Measurements from ENCODE around the gene THADA. TPM values are rescaled to one million over a fixed set of nuclear protein-coding genes. Genes with fewer than 3 reads are reported as not detected.

The THADA gene
- total RNA-seq, 1 experiment from 2014 or later, result 22.0 TPM

- DNase-seq (ENCODE audit: low read depth), result no peak
Observed at GRCh38 chr2:43415592-43415991, 180.2 kb downstream of the THADA start.

DNA sequence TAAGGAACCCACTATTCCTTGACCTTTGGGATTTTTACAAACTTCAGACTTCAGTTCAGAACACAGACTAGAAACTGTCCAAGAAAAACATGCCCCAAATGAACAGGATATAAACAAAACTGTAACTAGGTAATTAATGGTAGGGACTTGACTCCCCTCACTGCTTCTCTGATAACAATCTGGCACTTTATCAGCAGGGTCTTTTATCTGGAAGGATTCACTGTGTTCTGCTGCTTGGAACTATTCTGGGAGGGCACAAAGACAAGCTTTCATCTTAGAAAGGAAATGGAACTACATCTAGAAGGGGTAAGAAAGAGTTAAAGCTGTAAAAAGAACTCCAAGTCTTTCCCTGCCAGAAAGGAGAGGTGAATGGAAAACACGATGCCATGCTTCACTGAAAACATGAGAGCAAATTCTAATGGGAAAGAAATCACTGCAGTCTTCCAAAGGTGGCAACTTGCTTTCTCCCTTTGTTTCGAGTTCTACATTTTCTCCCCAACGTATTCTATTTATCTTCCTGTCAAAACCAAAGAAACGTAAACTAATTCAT lies 181.2 kb downstream of the THADA start:
- DNase-seq (ENCODE audit: low read depth), result no peak

- DNase-seq (ENCODE audit: low read depth), result no peak
Observed at GRCh38 chr2:43414033-43414432, 181.8 kb downstream of the THADA start.

DNA sequence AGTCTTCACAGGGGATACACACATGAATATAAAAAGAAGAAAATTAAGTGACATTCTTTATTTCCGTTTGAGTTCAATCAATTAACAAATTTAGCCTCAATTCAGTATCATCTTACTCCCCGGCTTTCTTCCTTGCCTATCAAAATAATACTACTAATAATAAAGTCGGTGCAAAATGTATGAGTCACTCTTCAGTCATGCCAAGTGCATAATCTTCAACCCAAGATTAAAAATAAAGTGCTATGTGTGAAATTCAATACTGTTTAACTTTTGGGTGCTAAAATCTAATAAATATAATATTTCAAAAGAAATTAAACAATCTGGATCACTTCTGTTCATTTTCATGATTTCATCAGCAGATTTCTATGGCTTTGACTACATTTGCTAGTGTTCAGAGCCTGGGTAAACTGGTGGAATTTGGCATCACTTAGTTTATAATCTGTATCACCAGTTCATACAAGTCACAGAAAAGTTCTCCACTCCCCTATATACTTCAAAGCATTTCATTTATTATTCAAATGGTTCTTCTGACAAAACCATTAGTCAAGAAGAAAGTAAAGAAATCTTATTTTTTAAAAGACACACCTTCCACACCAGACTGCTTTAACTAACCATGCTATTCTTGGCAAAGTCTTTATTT lies 183.6 kb downstream of the THADA start:
- no peak for DNase-seq (ENCODE audit: low read depth)

- no peak for DNase-seq (ENCODE audit: low read depth)
Observed at GRCh38 chr2:43410055-43410604, 185.7 kb downstream of the THADA start.

GRCh38 chr2:43408407-43409160 lies 187.3 kb downstream of the THADA start:
- no peak for DNase-seq (ENCODE audit: low read depth)

DNA sequence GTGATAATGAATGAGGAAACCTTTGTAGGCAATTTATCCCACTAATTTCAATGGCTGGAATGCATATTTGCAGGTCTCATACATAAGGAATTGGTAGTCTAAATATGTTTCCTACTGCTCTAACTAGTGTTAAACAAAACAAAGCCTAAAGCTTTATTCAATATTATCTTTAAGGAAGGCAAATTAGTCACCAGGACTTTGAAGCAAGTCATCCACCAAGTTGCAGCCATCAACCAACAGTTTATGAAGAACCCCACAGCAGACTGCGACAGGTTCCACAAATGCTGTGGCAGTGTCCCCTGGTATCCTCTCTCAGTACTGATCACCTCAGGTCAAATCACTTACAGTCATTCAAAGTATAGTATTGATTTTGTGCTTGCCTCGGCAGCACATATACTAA lies 187.9 kb downstream of the THADA start:
- no peak for DNase-seq (ENCODE audit: low read depth)

GRCh38 chr2:43406651-43407279 lies 189.1 kb downstream of the THADA start:
- peak; percentile 52 for DNase-seq (ENCODE audit: low read depth)

GRCh38 chr2:43405829-43406228 lies 190.0 kb downstream of the THADA start:
- DNase-seq (ENCODE audit: low read depth), result peak; percentile 50

DNA sequence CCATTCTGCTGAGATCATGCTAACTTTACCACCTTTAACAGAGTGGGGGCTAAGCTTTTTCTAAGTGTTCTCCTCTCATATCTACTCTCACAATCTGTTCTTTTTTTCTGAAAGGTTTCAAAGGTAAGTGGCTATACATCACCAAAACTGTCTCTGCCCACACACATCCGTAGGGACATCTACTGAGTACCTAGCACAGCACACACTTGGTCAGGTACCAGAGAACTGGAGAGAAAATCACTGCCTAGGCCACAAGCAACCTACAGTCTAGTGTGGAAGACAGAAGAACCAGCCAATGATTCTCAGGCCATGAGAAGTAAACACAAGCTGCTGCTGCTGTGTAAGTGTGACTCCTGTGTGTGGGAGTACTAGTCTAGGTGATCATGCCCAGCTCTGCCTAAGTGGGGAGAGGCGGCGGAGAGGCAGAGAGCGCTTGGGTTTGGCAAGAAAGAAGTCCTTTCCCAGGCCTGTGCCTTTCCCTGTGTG lies 193.3 kb downstream of the THADA start:
- DNase-seq (ENCODE audit: low read depth), result no peak

GRCh38 chr2:43402002-43402401 lies 193.8 kb downstream of the THADA start:
- DNase-seq (ENCODE audit: low read depth), result no peak

- no peak for DNase-seq (ENCODE audit: low read depth)
Observed at GRCh38 chr2:43400508-43400907, 195.3 kb downstream of the THADA start.

DNA sequence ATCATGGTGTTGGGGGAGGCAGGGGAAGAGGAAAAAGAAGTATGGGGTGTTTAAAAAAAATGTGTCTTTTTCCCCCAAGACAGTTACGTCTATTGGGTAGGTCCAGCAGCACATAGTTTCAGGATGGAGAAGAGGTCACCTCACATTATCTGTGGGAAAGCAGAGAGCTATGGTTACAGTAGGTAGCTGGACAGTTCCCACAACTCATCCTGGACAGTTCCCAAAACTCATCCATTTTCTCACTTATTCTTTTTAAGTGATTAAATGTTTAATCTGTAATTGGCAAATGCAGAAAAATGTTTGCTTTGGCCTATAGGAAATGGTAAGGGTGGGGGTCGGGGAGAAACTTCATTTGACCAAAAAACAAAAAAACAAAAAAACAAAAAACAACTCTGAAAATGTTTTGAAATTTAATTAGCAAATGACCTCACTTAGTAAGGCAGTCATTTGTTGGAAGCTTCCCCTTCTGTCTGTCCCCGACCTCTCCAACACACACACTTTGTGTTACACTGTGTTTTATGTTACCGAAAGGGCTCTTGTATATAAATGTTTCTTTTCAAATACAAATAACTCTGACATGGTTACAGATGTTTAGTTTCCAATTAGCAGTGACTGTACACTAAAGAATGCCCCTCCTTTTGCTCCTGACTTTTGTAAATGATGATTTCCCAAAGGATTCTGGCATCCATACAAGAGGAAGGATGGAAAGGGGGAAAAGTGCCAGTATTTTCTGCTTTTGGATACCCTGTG lies 196.1 kb downstream of the THADA start:
- DNase-seq (ENCODE audit: low read depth), result peak; percentile 79

DNA sequence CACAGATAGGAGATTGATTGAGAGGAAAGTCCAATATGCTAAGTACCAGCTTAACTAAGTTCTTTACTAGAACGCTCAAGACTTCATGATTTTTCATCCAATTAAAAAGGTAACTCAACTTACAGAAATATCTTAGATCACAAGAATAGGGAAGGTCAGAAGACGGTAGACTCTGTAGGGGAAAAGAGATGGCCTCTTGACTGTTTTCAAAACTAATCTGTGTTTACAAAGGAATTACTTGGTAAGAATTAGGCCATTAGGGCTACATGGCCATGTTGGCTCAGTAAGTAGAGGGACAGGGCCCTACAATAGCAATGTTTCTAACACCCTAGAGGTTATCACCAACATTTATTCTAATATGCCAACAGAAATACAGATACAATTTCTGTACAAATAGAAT lies 196.7 kb downstream of the THADA start:
- no peak for DNase-seq (ENCODE audit: low read depth)

GRCh38 chr2:43397821-43398220 lies 198.0 kb downstream of the THADA start:
- no peak for DNase-seq (ENCODE audit: low read depth)

- no peak for DNase-seq (ENCODE audit: low read depth)
Observed at GRCh38 chr2:43397411-43397810, 198.4 kb downstream of the THADA start.

DNA sequence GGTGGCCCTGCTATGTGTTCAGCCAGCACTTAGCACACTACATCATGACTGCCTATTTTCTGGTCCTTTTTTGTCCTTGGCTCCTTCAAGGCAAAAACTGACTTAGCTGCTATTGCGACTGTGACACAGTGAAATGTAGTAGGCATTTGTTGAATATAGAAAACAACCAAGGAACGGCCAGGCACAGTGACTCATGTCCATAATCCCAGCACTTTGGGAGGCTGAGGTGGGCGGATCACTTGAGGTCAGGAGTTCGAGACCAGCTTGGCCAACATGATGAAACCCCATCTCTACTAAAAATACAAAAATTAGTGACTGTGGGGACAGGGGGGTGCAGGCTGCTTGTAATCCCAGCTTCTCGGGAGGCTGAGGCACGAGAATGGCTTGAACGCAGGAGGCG lies 199.5 kb downstream of the THADA start:
- DNase-seq (ENCODE audit: low read depth), result peak; percentile 12

GRCh38 chr2:43393918-43394317 lies 201.9 kb downstream of the THADA start:
- no peak for DNase-seq (ENCODE audit: low read depth)

- DNase-seq (ENCODE audit: low read depth), result peak; percentile 24
Observed at GRCh38 chr2:43391878-43392215, 204.0 kb downstream of the THADA start.

GRCh38 chr2:43391201-43391877 lies 204.5 kb downstream of the THADA start:
- no peak for DNase-seq (ENCODE audit: low read depth)

All from RPMI7951 (cell line).